NCI-H69 (cell line): ENCODE results near the gene CEND1.

Experiments
- DNase-seq: peaks from one replicate; lab custom pipeline; 2025; lab: John Stamatoyannopoulos, UW

CEND1 gene

GRCh38 chr11:789943-790342 is at the start of gene CEND1:
TSS of gene CEND1 (minus strand) at chr11:790090. CDS start at chr11:788576, 1,514 bp downstream.
- DNase-seq = peak; percentile 64

GRCh38 chr11:839280-839623 is 49.4 kb upstream of the CEND1 start:
- DNase-seq = no peak

GRCh38 chr11:838441-839279 is 48.8 kb upstream of the CEND1 start:
- DNase-seq = peak; percentile 88

GRCh38 chr11:837990-838307 is 48.1 kb upstream of the CEND1 start:
- no peak for DNase-seq

- DNase-seq = no peak
Observed at GRCh38 chr11:837189-837989, 47.5 kb upstream of the CEND1 start.

- DNase-seq = no peak
Observed at GRCh38 chr11:836700-837099, 46.8 kb upstream of the CEND1 start.

GRCh38 chr11:836274-836673 is 46.4 kb upstream of the CEND1 start:
- DNase-seq = no peak

GRCh38 chr11:834371-835316 is 44.8 kb upstream of the CEND1 start:
- peak; percentile 48 for DNase-seq

- peak; percentile 40 for DNase-seq
Observed at GRCh38 chr11:833849-834311, 44.0 kb upstream of the CEND1 start.

GRCh38 chr11:833114-833791 is 43.4 kb upstream of the CEND1 start:
- DNase-seq = peak; percentile 70

GRCh38 chr11:832529-833113 is 42.7 kb upstream of the CEND1 start, which contains the start of gene CD151:
TSS of gene CD151 (plus strand) at chr11:832952. CDS start at chr11:836070, 3,118 bp downstream.
- DNase-seq = peak; percentile 85

- DNase-seq = no peak
Observed at GRCh38 chr11:831961-832528, 42.2 kb upstream of the CEND1 start.

- peak; percentile 70 for DNase-seq
Observed at GRCh38 chr11:831118-831864, 41.4 kb upstream of the CEND1 start.

- peak; percentile 93 for DNase-seq
Observed at GRCh38 chr11:830295-831117, 40.6 kb upstream of the CEND1 start.

- DNase-seq = peak; percentile 68
Observed at GRCh38 chr11:829847-830294, 40.0 kb upstream of the CEND1 start.

GRCh38 chr11:829176-829846 is 39.4 kb upstream of the CEND1 start:
- DNase-seq = no peak

- DNase-seq = no peak
Observed at GRCh38 chr11:828506-829175, 38.8 kb upstream of the CEND1 start.

- DNase-seq = no peak
Observed at GRCh38 chr11:827897-828192, 38.0 kb upstream of the CEND1 start, which contains the start of gene CRACR2B. TSS of gene CRACR2B (plus strand) at chr11:827919. CDS start at chr11:828608, 689 bp downstream.
